NCI-H2029 treated with DMSO at 0.1 percent for 48 hours (cell line): ENCODE measurements around the gene OPHN1.

Experiments
- DNase-seq: peaks from one replicate; lab custom pipeline; 2025; lab: John Stamatoyannopoulos, UW

OPHN1 gene

GRCh38 chrX:68433155-68433980 lies at the start of gene OPHN1:
Gene OPHN1 (minus strand): TSS chrX:68433495. CDS start chrX:68433020, 475 bp downstream.
- no peak for DNase-seq

GRCh38 chrX:68480969-68481368 lies 47.7 kb upstream of the OPHN1 start:
- DNase-seq, result no peak

DNA sequence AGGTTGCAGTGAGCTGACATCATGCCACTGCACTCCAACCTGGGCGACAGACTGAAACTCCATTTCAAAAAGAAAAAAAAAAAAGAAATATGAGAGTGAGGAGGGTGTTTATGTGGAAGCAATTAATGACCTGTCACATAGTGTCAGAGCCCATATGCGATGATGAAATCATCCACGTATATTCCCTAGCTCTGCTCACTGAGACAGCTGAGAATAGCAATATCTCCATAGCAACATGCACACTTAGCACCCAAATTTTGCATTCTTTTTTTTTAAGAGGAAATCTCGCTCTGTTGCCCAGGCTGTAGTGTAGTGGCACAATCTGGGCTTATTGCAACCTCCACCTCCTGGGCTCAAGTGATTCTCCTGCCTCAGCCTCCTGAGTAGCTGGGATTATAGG lies 31.5 kb upstream of the OPHN1 start:
- no peak for DNase-seq

- DNase-seq, result no peak
These were observed 30.6 kb upstream of the OPHN1 start for GRCh38 chrX:68463880-68464279.

DNA sequence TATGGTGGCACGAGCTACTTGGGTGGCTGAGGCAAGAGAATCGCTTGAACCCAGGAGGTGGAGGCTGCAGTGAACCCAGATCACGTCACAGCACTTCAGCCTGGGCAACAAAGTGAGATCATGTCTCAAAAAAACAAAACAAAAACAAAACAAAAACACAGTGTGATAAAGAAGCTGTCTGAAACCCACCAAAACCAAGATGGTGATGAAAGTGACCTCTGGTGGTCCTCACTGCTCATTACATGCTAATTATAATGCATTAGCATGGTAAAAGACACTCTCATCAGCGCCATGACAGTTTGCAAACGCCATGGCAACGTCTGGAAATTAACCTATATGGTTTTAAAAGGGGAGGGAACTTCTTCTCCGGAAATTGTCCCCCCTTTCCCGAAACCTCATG lies 29.4 kb upstream of the OPHN1 start:
- no peak for DNase-seq

DNA sequence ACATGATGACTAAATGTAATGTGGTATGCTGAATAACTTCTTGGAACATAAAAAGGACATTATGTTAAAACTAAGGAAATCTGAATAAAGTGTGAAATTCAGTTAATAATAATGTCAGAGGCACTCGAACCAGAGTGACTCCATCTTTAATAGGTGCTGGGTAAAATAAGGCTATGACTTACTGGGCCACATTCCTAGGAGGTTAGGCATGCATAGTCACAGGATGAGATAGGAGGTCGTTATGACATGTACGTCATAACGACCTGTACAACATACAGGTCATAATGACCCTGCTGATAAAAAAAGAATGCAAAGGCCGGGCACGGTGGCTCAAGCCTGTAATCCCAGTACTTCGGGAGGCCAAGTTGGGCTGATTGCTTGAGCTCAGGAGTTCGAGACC lies 28.9 kb upstream of the OPHN1 start:
- no peak for DNase-seq

DNA sequence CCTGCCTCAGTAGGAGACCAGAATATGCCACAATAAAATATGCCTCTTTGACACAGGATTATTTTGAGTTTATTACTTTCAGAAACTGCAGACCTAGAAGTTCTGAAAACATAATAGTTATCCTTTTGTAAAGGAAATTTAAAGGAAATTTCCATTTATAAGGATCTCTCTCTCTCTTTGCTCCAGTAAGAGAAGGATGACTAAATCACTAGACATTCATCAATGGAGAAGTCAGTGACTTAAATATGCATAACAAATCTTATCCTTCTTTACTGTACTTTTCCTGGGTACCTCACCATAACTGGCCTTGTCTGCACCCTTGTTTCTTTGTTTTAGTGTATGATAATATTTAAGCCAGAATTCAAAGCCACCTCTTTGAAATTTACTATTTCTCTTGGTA lies 28.3 kb upstream of the OPHN1 start:
- DNase-seq, result no peak

DNA sequence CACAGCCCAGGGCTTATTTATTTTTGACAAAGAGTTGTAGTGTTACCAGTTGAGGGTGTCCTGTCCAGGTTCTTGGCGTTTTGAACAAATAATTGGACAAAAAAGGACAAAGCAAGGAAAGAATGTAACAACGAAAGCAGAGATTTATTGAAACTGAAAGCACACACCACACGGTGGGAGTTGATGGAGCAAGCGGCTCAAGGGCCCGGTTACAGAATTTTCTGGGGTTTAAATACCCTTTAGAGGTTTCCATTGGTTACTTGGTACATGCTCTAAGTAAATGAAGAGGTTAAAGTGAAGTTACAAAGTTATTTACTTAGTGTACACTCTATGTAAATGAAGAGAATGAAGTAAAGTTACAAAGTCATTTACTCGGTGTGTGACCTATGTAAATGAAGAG lies 27.8 kb upstream of the OPHN1 start:
- DNase-seq, result no peak

DNA sequence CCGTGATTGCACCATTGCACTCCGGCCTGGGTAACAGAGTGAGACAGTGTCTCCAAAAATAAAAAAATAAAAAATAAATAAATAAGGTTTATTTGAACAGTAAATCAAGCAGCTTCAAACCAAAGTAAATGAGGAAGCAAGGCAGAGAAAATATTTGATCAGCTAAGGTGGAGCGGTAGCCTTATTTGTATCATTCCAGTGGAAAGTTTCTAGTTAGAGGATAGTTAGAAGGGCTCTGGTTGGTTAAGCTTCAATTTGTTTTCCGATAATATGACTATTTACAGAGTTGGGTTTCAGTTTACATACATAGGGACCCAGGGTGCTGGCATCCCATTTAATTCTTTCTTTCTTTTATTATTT lies 21.8 kb upstream of the OPHN1 start:
- DNase-seq, result no peak

DNA sequence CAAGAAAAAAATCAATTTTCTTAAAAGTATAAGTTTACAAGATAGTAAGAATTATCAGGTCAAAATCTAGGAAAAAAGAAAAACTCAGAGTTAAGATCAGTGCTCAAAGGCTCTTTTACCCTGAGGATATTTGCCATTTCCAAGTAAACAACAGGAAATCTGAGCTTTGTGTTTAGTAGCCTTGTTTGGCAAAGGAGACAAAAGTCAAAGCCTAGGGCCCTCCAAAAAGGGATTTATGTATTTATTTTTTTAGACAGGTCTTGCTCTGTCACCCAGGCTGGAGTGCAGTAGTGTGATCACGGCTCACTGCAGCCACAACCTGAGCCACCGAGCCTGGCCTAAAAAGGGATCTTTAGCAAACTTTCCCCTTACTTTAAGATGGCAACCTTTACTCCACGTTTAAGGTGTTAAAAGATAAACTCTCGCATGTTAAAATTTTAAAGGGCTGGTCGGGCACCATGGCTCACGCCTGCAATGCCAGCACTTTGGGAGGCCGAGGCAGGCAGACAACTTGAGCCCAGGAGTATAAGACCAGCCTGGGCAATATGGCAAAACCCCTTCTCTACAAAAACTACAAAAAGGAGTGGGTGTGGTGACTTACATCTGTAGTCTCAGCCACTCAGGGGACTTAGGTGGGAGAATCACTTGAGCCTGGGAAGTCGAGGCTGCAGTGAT lies 21.3 kb upstream of the OPHN1 start:
- no peak for DNase-seq

GRCh38 chrX:68451720-68452119 lies 18.4 kb upstream of the OPHN1 start:
- DNase-seq, result no peak

DNA sequence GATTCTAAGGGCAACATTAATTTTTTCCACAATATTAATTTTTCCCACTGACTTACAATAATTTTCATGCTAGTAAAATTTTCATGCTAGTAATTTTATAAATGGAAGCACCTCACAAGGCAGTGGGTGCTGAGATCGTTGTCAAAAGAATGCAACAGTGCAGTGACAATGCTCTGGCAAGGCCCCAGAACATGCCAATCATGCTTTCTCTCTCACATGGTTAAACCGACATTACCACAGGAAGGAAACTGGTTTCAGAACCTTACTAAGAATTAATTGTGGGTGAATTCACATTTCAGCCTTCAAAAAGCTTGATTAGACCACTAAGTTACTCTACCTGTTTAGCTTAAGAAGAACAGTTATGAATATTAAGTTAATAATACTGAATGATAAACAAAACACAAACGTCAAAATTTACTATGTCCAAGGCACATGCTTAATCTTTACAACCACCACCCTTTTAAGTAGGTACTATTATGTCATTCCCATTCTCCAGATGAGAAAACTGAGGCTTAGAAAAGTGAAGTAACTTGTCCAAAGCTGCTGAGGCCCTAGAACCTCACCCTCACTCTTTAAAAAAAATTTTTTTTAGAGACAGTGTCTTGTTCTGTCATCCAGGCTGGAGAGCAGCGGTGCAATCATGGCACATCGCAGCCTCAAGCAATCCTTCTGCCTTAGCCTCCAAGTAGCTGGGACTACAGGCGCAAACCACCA lies 10.0 kb upstream of the OPHN1 start:
- no peak for DNase-seq

DNA sequence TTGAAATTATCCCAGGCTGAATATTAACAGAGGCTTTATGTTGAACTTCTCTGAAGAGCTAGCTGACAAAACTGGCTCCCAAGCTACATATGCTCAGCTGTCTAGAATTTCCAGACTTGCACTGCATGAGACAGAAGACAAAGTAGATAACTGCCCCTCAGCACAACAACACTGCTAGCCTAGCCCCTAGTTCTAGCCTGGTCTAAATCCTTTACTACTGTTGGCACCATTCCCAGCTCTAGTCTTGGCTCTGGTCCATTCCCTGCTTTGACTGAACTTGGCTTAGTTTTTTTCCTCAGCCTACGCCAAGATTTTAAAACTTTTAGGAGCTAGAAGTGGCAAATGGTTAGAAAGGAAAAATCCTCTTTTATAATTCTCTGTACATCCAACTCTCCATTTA lies 7.6 kb upstream of the OPHN1 start:
- DNase-seq, result no peak

DNA sequence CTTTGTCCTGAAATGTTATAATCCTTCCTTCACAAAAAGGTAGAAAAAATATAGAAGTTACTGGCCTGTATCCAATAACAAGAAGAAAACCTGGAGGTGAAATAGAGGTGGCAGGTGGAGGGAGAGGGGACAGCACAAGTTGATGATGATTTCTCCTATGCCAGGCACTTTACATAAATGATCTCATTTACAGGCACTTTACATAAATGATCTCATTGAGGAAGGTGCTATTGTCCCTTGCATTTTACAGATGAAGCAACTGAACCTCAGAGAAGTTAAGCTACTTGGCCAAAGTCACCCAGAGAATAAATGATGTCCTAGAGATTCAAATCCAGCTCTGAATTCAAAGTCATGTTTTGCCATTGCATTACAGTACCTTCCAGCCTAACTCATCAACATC lies 7.1 kb upstream of the OPHN1 start:
- no peak for DNase-seq

- no peak for DNase-seq
These were observed 6.0 kb upstream of the OPHN1 start for GRCh38 chrX:68439341-68439740.

- no peak for DNase-seq
These were observed 5.3 kb upstream of the OPHN1 start for GRCh38 chrX:68438575-68438974.

GRCh38 chrX:68433981-68434299 lies 645 bp upstream of the OPHN1 start:
- DNase-seq, result no peak

DNA sequence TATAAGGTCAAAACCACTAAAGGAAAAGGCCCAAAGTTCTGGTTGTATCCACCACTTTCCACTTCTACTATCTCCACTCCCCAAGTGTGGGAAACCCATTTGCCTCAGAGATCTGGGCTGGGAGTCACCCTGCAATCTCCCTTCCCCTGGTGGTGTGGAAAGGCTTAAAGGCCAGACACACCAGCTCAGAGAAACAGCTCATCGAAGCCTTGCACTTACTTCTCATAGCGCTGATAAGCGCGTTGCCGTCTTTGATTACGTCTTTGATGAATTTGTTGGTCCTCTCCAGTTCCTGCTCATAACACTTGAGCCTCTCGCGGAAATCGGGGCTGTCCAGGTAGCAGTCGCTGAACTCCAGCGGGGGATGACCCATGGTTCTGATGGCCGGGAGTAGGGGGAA lies 647 bp downstream of the OPHN1 start:
- no peak for DNase-seq

DNA sequence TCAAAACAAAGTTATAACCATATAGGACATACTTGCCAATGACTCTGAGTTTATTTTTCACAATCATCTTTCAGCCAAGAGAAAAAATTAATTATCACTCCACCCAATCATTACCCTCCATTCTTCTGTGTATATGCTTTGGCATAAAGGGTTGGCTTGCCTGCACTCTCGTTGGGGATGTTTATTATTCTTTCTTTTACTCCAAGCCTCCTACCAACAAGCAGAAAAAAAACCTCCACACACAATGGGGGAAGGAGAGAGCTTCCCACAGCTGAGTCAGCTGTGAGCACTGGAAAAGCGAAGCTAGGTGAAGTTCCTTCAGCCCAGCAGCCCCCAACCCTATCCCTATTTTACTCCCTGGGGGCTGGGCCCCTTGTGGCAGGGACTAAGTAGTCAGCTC lies 1.5 kb downstream of the OPHN1 start:
- DNase-seq, result no peak

DNA sequence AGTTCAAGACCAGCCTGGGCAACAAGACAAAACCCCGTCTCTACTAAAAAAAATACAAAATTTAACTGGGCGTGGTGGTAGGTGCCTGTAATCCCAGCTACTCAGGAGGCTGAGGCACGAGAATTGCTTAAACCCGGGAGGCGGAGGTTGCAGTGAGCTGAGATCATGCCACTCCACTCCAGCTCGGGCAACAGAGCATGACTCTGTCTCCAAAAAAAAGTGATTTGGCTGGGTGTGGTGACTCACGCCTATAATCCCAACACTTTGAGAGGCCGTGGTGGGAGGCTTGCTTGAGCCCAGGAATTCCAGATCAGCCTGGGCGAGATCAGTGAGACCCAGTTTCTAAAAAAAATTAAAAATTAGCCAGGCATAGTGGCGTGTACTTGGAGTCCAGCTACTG lies 4.1 kb downstream of the OPHN1 start:
- no peak for DNase-seq

DNA sequence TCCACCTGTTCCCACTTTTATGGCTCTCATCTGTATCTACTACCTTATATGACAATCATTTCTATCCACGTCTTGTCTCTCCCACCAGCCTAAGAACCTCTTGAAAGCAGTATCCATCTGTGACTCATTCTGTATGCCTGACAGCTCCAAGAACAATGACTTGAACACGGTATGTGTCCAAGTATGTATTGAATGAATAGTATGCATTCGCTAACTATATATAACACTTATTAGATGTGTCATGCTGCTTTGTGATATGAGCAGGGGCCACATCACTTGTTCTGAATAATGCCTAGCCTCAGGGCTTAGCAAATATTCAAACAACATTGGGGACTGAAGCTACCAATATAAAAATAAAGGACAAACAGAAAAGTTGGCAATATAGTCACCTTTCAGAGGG lies 4.9 kb downstream of the OPHN1 start:
- DNase-seq, result no peak

DNA sequence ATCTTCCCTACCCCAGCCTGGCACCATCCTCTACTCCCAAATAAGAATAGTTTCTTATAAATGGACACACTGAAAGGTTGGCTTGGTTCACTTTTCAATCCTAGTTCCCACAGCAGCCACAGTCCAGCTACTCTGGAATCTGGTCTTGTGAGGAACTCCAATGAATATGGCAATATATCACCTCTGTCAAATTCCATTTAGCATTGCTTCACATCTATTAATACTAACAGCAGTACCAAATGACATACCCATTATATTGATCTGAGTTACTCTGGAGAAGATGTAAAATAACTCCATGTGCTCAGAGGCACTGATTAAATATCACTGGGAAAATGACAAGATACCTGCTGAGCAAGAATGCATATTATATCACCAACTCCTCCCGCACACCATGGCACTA lies 8.6 kb downstream of the OPHN1 start:
- DNase-seq, result no peak

- DNase-seq, result no peak
These were observed 10.8 kb downstream of the OPHN1 start for GRCh38 chrX:68422478-68422877.
